GM23338 (cell line): ENCODE measurements around the gene CCDC183. TPM values are rescaled to one million over a fixed set of nuclear protein-coding genes. Genes with fewer than 3 reads are reported as not detected.

Experiments
- ATAC-seq: fragments of 200-7000 bp; cut with Tn5 transposase; 3 replicates; pipeline ENCODE4 v1.9.1; 2020
- DNase-seq: peaks from one replicate; pipeline ENCODE4 v3.0.0-alpha.2; 2015; ENCODE audit warnings: low spot score
- H2AFZ ChIP-seq: fragments of 200-600 bp; sonication (generic); 2 replicates; pipeline ENCODE4 v1.8.0; 2016; ENCODE audit warnings: antibody characterized with exemption, mild to moderate bottlenecking, moderate library complexity
- H3F3A ChIP-seq: fragments of 200-600 bp; sonication (generic); replicated peaks from 2 replicates; pipeline ENCODE4 v1.8.0; 2017; ENCODE audit warnings: antibody characterized with exemption, mixed run types, low read depth
- H3K27ac ChIP-seq: fragments of 200-600 bp; sonication (generic); 2 replicates; pipeline ENCODE4 v1.6.1; 2016; ENCODE audit warnings: low read depth
- H3K27me3 ChIP-seq: fragments of 200-600 bp; sonication (generic); 2 replicates; pipeline ENCODE4 v1.8.0; 2016; ENCODE audit warnings: mild to moderate bottlenecking, mixed run types, moderate library complexity; ENCODE audit not compliant: insufficient read depth
- H3K36me3 ChIP-seq: fragments of 200-600 bp; sonication (generic); 2 replicates; pipeline ENCODE4 v1.8.0; 2016; ENCODE audit warnings: mild to moderate bottlenecking; ENCODE audit not compliant: insufficient read depth
- H3K4me1 ChIP-seq: fragments of 200-600 bp; sonication (generic); 2 replicates; pipeline ENCODE4 v1.8.0; 2016; ENCODE audit warnings: mild to moderate bottlenecking, moderate library complexity; ENCODE audit not compliant: insufficient read depth
- H3K4me2 ChIP-seq: fragments of 200-600 bp; sonication (generic); 2 replicates; pipeline ENCODE4 v1.7.1; 2017; ENCODE audit warnings: mixed run types
- H3K4me3 ChIP-seq: fragments of 200-600 bp; sonication (generic); 2 replicates; pipeline ENCODE4 v1.6.1; 2016; ENCODE audit warnings: mixed run types
- H3K79me2 ChIP-seq: fragments of 200-600 bp; sonication (generic); replicated peaks from 2 replicates; pipeline ENCODE4 v1.8.0; 2017; ENCODE audit warnings: mild to moderate bottlenecking; ENCODE audit not compliant: insufficient read depth
- H3K9me2 ChIP-seq: fragments of 200-600 bp; sonication (generic); 2 replicates; pipeline ENCODE4 v1.8.0; 2017; ENCODE audit not compliant: insufficient read depth
- H4K20me1 ChIP-seq: fragments of 200-600 bp; sonication (generic); replicated peaks from 2 replicates; pipeline ENCODE4 v1.8.0; 2017; ENCODE audit warnings: mild to moderate bottlenecking; ENCODE audit not compliant: insufficient read depth
- H3K27ac Mint-ChIP-seq: 2 replicates; pipeline ENCODE4 v1.8.0; 2020; ENCODE audit warnings: inconsistent platforms, mild to moderate bottlenecking, moderate library complexity, mixed read lengths
- H3K27me3 Mint-ChIP-seq: 3 replicates; pipeline ENCODE4 v1.8.0; 2022; ENCODE audit warnings: low read depth, mild to moderate bottlenecking, moderate library complexity, mixed read lengths, inconsistent platforms; ENCODE audit not compliant: insufficient read depth, poor library complexity
- H3K36me3 Mint-ChIP-seq: 3 replicates; pipeline ENCODE4 v1.8.0; 2021; ENCODE audit warnings: low read depth, mild to moderate bottlenecking, inconsistent platforms, moderate library complexity, mixed read lengths
- H3K4me1 Mint-ChIP-seq: 3 replicates; pipeline ENCODE4 v1.8.0; 2020; ENCODE audit warnings: mild to moderate bottlenecking, inconsistent platforms, mixed read lengths
- H3K4me3 Mint-ChIP-seq: 3 replicates; pipeline ENCODE4 v1.8.0; 2021; ENCODE audit warnings: moderate library complexity, mild to moderate bottlenecking, inconsistent platforms, mixed read lengths
- H3K9me3 Mint-ChIP-seq: 3 replicates; pipeline ENCODE4 v1.8.0; 2020; ENCODE audit warnings: moderate library complexity, mild to moderate bottlenecking, inconsistent platforms, mixed read lengths
- CREB1 ChIP-seq: fragments of 250-450 bp; sonication (Bioruptor Pico); IDR thresholded peaks from 2 replicates; pipeline ENCODE4 v1.5.0; 2020; ENCODE audit warnings: low read depth, mild to moderate bottlenecking, moderate library complexity
- CTCF ChIP-seq, 2 experiments: fragments of 200-600 bp in 1 of 2; sonication (generic) in 1 of 2; conservative IDR thresholded peaks; 2 replicates each; pipeline versions ENCODE4 v1.5.1 to v1.6.1; 2016 to 2017; ENCODE audit warnings: antibody characterized with exemption in 2 of 2, low read depth in 2 of 2, mild to moderate bottlenecking in 2 of 2, moderate library complexity in 1 of 2
- ETS1 ChIP-seq: IDR thresholded peaks from 2 replicates; pipeline ENCODE4 v1.6.1; 2016; ENCODE audit warnings: antibody characterized with exemption
- EZH2 ChIP-seq: fragments of 200-600 bp; sonication (generic); IDR thresholded peaks from one replicate; pipeline ENCODE4 v1.8.0; 2017; ENCODE audit warnings: antibody characterized with exemption, mild to moderate bottlenecking, low read depth; ENCODE audit not compliant: unreplicated experiment
- EZH2phosphoT487 ChIP-seq: fragments of 200-600 bp; sonication (generic); IDR thresholded peaks from one replicate; pipeline ENCODE4 v1.8.1; 2018; ENCODE audit warnings: antibody characterized with exemption; ENCODE audit not compliant: unreplicated experiment
- JUNB ChIP-seq: IDR thresholded peaks from one replicate; pipeline ENCODE4 v1.6.1; 2016; ENCODE audit warnings: antibody characterized with exemption; ENCODE audit not compliant: unreplicated experiment
- NANOG ChIP-seq: IDR thresholded peaks from 2 replicates; pipeline ENCODE4 v1.6.1; 2016; ENCODE audit warnings: antibody characterized with exemption, borderline replicate concordance
- POLR2AphosphoS5 ChIP-seq: IDR thresholded peaks from 2 replicates; pipeline ENCODE4 v1.6.1; 2016; ENCODE audit warnings: antibody characterized with exemption, low read depth
- REST ChIP-seq: IDR thresholded peaks from one replicate; pipeline ENCODE4 v1.6.1; 2018; ENCODE audit warnings: antibody characterized with exemption; ENCODE audit not compliant: unreplicated experiment
- STAT1 ChIP-seq: IDR thresholded peaks from one replicate; pipeline ENCODE4 v1.6.1; 2016; ENCODE audit warnings: antibody characterized with exemption; ENCODE audit not compliant: unreplicated experiment
- ZNF114 ChIP-seq: fragments of 250-450 bp; sonication (Bioruptor Pico); IDR thresholded peaks from 2 replicates; pipeline ENCODE4 v1.5.0; 2020; ENCODE audit warnings: mild to moderate bottlenecking, moderate library complexity
- ZNF331 ChIP-seq: fragments of 250-450 bp; sonication (Bioruptor Pico); IDR thresholded peaks from 2 replicates; pipeline ENCODE4 v1.5.0; 2020; ENCODE audit warnings: low read depth, mild to moderate bottlenecking, moderate library complexity
- ZNF462 ChIP-seq: fragments of 250-450 bp; sonication (Bioruptor Pico); IDR thresholded peaks from 2 replicates; pipeline ENCODE4 v1.5.0; 2020; ENCODE audit warnings: mild to moderate bottlenecking, moderate library complexity
- polyA plus RNA-seq: library from polyadenylated mRNA; unstranded; fragments of >200 nt; fragmentation: Nextera tagmentation; extraction: Ambion mirVana; gene quantifications from 2 replicates; pipeline ENCODE4 v1.2.1, GENCODE V29; 2016
- total RNA-seq: library from RNA; depleted of rRNA; stranded (reverse); fragments of >200 nt; shearing (Covaris generic); gene quantifications from 2 replicates; pipeline ENCODE4 v1.2.3, GENCODE V29; 2014

The CCDC183 gene
- total and polyA plus RNA-seq, 2 experiments from 2014 or later: 1.1 to 1.2 TPM

- H3K27ac Mint-ChIP-seq: no peak overlapping the region
- ATAC-seq (no peak), DNase-seq (no peak)
- H3K79me2 ChIP-seq: no peaks in the 10 kb centered on the region
- H3K27me3 Mint-ChIP-seq: peaks cover 10% of the 10 kb centered on the region
- H3K36me3 ChIP-seq: no peaks in the 10 kb centered on the region; the same call in 1 of the 2 replicates
- H3K9me2 ChIP-seq: no peaks in the 10 kb centered on the region
- no peaks in the 10 kb centered on the region for H3K27me3 ChIP-seq
- no peaks in the 10 kb centered on the region for H3F3A ChIP-seq
- no peaks in the 10 kb centered on the region for H3K9me3 Mint-ChIP-seq
- no peaks in the 10 kb centered on the region; the same call in 1 of the 2 replicates for H3K4me1 ChIP-seq
- TF ChIP-seq EZH2phosphoT487: no peak
- TF ChIP-seq EZH2: no peak
- no peak for TF ChIP-seq NANOG
- no peak for TF ChIP-seq JUNB
- no peak for TF ChIP-seq POLR2AphosphoS5
- TF ChIP-seq CREB1: no peak
- TF ChIP-seq ZNF331: no peak
- TF ChIP-seq ZNF114 (CRISPR knock-in tag): no peak
- TF ChIP-seq ZNF462 (CRISPR knock-in tag): no peak
- no peak for TF ChIP-seq ETS1
- TF ChIP-seq REST: no peak
- TF ChIP-seq CTCF (conservative IDR thresholded peaks at IDR 0.05; ENCODE audit: low read depth in 2 of 2): no peak
- TF ChIP-seq STAT1: no peak
- H3K4me1 Mint-ChIP-seq: no peaks in the 10 kb centered on the region; the same call in 2 of the 3 replicates
- H4K20me1 ChIP-seq: 0 out of 2 replicates have a peak, but pooled peaks cover 3% of the 10 kb centered on the region
- no peak overlapping the region for H3K4me2 ChIP-seq
- no peak overlapping the region for H3K27ac ChIP-seq
- peaks cover 2% of the 10 kb centered on the region; the same call in 2 of the 3 replicates for H3K36me3 Mint-ChIP-seq
- H2AFZ ChIP-seq: no peak overlapping the region
- no peak overlapping the region for H3K4me3 Mint-ChIP-seq
- no peak overlapping the region for H3K4me3 ChIP-seq
Observed at GRCh38 chr9:136852664-136853595, 56.8 kb downstream of the CCDC183 start.
